Measurements from ENCODE around the gene NVL.

Gene NVL

DNA sequence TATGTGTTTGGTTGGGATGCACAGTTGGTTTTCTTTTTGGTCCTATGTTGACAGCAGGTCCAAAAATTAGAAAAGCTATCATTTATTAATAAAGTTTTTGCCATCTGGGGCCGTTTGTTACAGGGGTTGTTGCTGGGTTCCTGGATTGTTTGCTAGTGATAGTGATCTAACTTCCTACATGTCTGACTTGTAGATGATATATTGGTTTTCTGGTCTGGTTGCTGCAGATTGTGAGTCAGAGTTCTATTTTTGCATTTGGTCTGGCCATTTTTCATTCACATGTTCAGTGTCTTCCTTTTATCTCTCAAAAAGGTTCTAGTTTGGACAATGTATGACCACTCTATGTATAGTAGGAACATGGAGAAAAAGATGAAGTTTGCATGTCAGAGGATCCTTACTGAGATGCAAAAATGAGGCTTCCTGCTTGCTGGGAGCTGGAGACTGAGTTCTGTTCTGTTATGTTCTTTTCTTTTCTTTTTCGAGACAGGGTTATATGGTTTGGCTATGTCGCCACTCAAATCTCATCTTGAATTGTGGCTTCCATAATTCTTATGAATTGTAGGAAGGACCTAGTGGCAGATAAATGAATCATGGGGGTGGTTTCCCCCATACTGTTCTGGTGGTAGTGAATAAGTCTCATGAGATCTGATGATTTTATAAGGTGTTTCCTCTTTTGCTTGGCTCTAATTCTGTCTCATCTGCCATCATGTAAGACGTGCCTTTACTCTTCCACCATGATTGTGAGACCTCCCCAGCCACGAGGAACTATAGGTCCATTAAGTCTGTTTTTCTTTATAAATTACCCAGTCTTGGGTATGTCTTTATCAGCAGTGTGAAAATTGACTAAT, 4.2 kb upstream of the NVL start:
- peak; percentile 75 for DNase-seq (ENCODE audit: low read depth)

- DNase-seq (ENCODE audit: low read depth): peak; percentile 71
Measured at GRCh38 chr1:224333309-224333926, 3.4 kb upstream of the NVL start.

DNA sequence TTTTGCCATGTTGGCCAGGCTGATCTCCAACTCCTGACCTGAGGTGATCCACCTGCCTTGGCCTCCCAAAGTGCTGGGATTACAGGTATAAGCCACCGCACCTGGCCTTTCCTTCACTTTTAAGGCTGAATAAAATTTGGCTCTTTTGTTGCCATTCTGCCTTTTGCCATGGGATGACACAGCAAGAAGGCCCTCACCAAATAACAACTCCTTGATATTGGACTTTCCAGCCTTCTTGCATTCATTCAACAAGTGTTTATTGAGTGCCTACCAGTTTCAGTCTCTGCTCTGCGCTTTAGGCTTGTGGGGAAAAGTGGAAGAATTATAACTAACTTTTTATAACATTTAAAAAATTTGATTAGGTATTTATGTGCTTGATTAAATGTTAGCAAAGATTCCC, 1.9 kb upstream of the NVL start:
- no peak for DNase-seq (ENCODE audit: low read depth)

- DNase-seq (ENCODE audit: low read depth): no peak
Measured at GRCh38 chr1:224331326-224331725, 1.4 kb upstream of the NVL start.

- no peak for DNase-seq (ENCODE audit: low read depth)
Measured at GRCh38 chr1:224329484-224329841, 509 bp downstream of the NVL start.

DNA sequence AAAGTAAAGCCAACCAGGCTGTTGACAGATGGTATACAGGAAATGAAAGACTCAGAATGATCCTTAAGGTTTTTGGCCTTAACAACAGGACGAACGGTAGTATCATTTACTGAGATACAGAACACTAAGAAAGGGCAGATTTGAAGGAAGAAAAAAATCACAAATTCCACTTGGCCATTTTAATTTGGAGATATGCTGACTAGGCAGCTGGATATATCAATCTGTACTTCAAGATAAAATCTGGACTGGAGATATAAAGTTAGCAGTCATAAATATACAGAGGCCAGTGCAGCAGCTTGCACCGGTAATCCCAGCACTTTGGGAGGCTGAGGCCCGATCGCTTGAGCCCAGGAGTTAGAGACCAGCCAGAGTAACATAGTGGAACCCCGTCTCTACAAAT, 1.3 kb downstream of the NVL start:
- no peak for DNase-seq (ENCODE audit: low read depth)

DNA sequence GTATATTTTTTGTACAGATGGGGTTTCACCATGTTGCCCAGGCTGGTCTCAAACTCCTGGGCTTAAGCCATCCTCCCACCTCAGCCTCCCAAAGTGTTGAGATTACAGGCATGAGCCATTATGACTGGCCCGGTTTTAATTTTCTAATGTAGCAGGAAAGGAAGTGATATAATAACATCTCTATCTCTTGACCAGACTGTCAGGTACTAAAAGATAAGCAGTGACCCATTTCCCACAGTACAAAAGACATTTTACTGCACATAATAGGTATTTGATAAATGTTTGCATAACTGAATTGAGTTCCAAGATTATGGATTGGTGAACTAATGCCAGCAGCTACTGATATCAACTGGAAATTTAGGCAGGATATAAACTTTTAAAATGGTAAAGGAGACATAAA, 4.0 kb downstream of the NVL start:
- no peak for DNase-seq (ENCODE audit: low read depth)

DNA sequence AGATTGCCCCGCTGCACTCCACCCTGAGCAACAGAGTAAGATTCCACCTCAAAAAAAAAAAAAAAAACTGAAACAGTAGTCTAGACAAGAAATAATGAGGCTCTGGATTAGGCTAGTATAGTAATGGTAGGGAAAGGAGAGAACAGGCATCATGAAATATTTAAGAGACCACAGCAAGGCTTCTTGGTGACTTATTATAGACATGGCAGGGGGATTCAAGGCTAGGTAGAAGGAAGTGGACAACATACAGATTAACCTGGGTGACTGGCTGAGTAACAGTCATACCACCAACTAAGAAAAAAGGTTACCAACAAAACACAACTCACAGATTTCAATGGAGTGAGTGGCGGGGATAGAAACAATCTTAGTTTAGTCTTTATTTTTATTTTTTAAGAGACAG, 8.3 kb downstream of the NVL start:
- DNase-seq (ENCODE audit: low read depth): no peak

- DNase-seq (ENCODE audit: low read depth): no peak
Measured at GRCh38 chr1:224317383-224318045, 12.5 kb downstream of the NVL start.

- DNase-seq (ENCODE audit: low read depth): no peak
Measured at GRCh38 chr1:224312025-224312424, 17.9 kb downstream of the NVL start.

DNA sequence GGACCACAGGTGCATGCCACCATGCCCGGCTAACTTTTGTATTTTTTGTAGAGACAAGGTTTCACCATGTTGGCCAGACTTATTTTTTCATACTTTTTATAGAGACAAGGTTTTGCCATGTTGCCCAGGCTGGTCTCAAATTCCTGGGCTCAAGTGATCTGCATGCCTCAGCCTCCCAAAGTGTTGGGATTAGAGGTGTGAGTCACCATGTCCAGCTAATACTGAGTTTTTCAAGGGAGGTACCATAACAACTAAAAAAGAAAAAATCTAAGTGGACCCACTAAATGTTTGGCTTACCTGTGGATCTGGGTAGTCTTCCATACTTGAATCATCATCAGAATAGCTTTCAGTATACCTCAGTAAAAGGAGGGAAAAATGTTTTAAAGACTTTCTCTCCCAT, 18.5 kb downstream of the NVL start:
- peak; percentile 52 for DNase-seq (ENCODE audit: low read depth)

DNA sequence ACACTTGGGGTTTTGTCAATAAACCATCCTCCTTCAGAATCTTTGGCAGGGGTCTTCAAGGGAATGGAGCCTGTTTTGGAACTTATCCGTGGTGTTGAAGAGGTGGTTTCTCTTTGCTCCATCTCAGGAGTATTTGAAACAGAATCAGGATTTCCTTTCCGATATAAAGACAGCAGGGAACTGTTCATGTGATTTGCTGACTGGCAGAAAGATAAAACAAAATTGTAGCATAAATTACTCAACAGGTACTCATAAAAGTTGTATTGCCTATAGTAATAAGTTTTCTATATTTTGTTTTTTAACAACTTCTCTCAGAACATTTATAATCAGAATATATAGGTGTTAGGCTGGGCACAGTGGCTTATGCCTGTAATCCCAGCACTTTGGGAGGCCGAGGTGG, 21.9 kb downstream of the NVL start:
- DNase-seq (ENCODE audit: low read depth): no peak

DNA sequence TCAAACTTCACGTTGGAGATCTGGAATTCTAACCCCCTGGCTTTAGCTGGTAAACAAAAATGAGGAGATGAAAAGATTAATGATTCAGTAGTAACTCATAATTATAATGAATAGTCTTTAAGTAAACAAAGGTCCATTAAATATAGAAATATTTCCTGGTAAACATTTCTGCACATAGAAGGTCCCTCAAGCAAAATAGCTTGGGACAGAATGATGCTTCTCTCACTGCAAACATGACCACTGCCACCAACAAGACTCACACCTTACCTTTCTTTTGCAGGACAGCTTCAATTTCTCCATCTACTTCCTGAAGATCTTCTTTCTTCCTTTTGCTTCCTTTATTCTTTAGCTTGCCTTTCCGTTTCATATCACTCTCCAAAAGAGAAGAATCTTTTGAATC, 25.2 kb downstream of the NVL start:
- no peak for DNase-seq (ENCODE audit: low read depth)

DNA sequence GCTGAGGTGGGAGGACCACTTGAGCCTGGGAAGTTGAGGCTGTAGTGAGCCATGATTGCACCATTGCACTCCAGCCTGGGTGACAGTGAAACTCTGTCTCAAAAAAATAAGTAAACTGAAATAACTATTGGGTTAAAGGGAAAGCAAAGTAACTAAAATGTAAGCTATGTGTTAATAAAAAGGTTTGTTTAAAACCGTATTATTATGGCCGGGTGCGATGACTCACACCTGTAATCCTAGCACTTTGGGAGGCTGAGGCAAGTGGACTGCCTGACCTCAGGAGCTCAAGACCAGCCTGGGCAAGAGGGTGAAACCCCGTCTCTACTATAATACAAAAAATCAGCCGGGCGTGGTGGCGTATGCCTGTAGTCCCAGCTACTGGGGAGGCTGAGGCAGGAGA, 27.0 kb downstream of the NVL start:
- no peak for DNase-seq (ENCODE audit: low read depth)

DNA sequence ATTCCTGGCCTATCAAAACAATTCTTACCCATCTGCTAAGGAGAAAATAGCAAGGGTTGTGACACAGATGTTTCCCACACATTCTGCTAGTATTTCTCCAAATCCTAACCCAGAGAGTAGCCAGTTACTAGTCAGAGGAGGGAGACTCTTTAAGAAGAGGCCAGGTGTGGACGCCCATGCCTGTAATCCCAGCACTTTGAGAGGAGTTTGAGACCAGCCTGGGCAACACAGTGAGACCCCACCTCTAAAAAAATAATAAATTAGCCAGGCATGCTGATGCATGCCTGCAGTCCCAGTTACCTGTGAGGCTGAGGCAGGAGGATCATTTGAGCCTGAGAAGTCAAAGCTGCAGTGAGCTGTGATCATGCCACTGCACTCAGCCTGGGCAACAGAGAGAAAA, 28.6 kb downstream of the NVL start:
- DNase-seq (ENCODE audit: low read depth): no peak

DNA sequence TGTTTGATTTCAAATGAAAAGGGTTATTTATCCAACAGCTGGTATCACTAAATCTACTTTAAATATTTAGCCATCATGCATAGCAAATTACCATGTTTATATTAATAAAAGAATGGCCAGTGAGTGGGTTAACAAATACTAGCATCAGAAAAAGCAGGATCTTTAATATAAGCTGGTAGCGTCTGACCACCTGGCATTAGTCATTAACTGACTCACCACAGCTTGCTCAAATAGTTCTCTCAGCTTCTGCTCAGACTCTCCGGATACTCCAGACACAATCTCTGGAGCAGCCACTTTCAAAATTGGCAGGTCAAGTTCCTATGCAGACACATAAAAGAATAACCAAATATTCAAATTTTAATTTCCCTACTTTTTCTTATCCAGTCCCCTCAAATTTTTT, 29.6 kb downstream of the NVL start:
- DNase-seq (ENCODE audit: low read depth): peak; percentile 73

DNA sequence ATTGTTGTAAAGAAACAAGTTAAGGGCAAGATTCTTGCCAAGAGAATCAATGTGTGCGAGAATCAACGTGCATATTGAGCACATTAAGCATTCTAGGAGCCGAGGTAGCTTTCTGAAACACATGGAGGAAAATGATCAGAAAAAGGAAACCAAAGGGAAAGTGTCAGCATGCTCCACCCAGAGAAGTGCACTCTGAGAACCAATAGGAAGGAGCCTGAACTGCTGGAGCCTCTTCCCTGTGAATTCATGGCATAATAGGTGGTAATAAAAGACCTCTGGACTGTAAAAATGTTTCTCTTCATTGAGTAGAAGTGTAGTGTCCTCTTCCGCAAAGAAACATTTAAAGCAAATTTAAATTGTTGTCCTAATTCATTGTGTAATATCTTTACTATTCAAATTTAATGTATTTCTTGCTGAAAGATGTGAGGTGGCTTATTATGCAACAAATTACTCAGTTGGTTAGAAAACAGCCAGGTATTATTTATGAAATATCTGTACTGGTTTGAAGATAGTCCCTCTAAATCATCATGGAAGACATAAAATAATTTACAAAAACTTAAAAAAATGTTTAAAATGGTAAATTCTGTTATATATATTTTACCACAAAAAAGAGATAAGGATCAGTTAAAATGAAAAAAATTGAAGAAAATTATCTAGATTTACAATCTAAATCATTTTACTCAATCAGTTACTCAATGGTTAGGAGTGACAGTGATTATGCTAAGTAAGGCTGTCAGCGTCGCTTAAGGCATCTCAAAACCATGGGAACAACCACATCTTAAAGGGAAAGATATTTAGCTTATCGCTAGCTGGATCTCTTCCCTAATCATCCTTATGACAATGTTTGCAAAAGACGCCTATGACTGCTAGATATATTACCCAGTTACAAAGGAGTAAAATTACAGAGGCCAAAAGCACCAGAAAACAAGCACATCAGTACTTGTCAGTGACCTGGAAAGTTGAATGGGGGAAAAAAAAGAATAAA, 31.3 kb downstream of the NVL start:
- no peak for DNase-seq (ENCODE audit: low read depth)

GRCh38 chr1:224294775-224295174, 35.2 kb downstream of the NVL start:
- DNase-seq (ENCODE audit: low read depth): no peak

DNA sequence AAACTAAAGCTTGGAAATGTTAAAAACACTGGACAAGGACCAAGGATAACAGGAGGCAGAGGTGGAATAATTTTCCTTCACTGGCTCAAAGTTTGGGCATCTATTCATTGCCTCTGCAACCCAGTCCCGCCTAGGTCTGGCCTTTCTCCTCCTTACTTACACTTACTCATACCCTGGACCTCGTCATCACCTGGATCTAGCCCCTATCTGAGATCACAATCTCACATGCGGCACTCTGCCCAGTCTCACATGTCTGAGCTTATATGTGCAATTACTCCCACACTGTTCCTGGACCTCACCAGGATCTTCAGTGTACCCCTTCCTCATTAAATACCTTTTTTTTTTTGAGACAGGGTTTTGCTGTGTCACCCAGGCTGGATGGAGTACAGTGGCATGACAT, 37.6 kb downstream of the NVL start:
- no peak for DNase-seq (ENCODE audit: low read depth)

DNA sequence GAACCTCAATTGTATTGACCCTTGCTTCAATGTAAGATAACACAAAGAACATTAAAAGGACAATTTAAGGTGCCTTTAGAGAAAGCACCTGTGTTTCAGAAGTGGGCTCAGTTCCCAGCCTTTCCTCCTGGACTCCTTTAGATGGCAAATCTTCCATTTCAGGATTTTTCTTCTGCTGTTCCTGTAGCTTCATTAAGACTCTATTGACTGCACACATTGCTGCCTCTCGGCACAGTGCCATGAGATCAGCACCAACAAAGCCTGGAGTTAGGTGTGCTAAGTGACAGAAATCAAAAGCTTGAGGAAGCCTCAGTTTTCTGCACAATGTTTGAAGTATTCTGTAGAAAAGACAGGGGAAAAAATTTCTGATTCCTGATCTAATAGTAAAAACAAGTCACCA, 40.6 kb downstream of the NVL start:
- no peak for DNase-seq (ENCODE audit: low read depth)

GRCh38 chr1:224287714-224288113, 42.3 kb downstream of the NVL start:
- no peak for DNase-seq (ENCODE audit: low read depth)

DNA sequence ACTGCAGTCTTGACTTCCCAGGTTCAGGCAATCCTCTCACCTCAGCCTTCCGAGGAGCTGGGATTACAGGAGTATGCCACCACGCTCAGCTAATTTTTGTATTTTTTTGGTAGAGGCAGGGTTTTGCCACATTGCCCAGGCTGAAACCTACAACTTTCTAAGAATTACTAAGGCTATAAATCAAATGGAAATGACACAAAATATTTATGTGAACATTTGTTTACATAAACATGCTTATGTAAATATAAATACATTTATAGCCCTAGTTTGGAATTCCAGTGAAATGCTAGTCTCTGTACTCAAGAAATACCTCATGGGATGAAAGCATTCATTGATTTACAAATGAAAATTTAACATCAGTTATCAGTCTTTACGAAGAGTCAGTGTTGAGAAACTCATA, 47.8 kb downstream of the NVL start:
- DNase-seq (ENCODE audit: low read depth): no peak

Measured in EH (cell line).